ENCODE measurements around the gene KLK11.

Gene KLK11

GRCh38 chr19:51030631-51031030 is 4.2 kb upstream of the KLK11 start (continued):
- no peak for TF ChIP-seq ZFP30 (CRISPR knock-in tag; IDR thresholded peaks at IDR 0.05)
- TF ChIP-seq RARB (CRISPR knock-in tag; IDR thresholded peaks at IDR 0.05), result no peak
- no peak for TF ChIP-seq SNAI2 (CRISPR knock-in tag; IDR thresholded peaks at IDR 0.05)
- TF ChIP-seq ARNTL (CRISPR knock-in tag; IDR thresholded peaks at IDR 0.05; ENCODE audit: borderline replicate concordance, low read depth), result no peak
- no peak for TF ChIP-seq GLIS3 (CRISPR knock-in tag; IDR thresholded peaks at IDR 0.05)
- no peak for TF ChIP-seq ZNF70 (CRISPR knock-in tag; IDR thresholded peaks at IDR 0.05)
- TF ChIP-seq ZFP3 (CRISPR knock-in tag; IDR thresholded peaks at IDR 0.05), result no peak
- TF ChIP-seq CSDC2 (CRISPR knock-in tag; IDR thresholded peaks at IDR 0.05), result no peak

GRCh38 chr19:51029718-51030117 is 3.3 kb upstream of the KLK11 start:
- peak; percentile 41; the same call in 2 of the 3 replicates for ATAC-seq
- TF ChIP-seq ZNF70 (CRISPR knock-in tag; IDR thresholded peaks at IDR 0.05), result no peak
- no peak for TF ChIP-seq RARB (CRISPR knock-in tag; IDR thresholded peaks at IDR 0.05)
- no peak for TF ChIP-seq ZNF565 (CRISPR knock-in tag; conservative IDR thresholded peaks at IDR 0.05; ENCODE audit: low read depth)
- no peak for TF ChIP-seq ESRRG (CRISPR knock-in tag; IDR thresholded peaks at IDR 0.05)
- TF ChIP-seq PATZ1 (CRISPR knock-in tag; IDR thresholded peaks at IDR 0.05; ENCODE audit: borderline replicate concordance), result no peak
- TF ChIP-seq ZFP3 (CRISPR knock-in tag; IDR thresholded peaks at IDR 0.05), result no peak
- TF ChIP-seq TOX (CRISPR knock-in tag; IDR thresholded peaks at IDR 0.05; ENCODE audit: borderline replicate concordance), result no peak
- no peak for TF ChIP-seq PPARA (CRISPR knock-in tag; IDR thresholded peaks at IDR 0.05; ENCODE audit: borderline replicate concordance)
- no peak for TF ChIP-seq TCF4 (CRISPR knock-in tag; IDR thresholded peaks at IDR 0.05; ENCODE audit: borderline replicate concordance)
- no peak for TF ChIP-seq ARNTL (CRISPR knock-in tag; IDR thresholded peaks at IDR 0.05; ENCODE audit: borderline replicate concordance, low read depth)
- no peak for TF ChIP-seq ISL1 (CRISPR knock-in tag; IDR thresholded peaks at IDR 0.05)
- no peak for TF ChIP-seq ZNF8 (CRISPR knock-in tag; IDR thresholded peaks at IDR 0.05)
- no peak for TF ChIP-seq CREB5 (CRISPR knock-in tag; IDR thresholded peaks at IDR 0.05; ENCODE audit: low read depth)
- no peak for TF ChIP-seq CSRNP3 (CRISPR knock-in tag; IDR thresholded peaks at IDR 0.05)
- no peak for TF ChIP-seq ZC3H10 (CRISPR knock-in tag; IDR thresholded peaks at IDR 0.05)

- TF ChIP-seq GLIS3 (CRISPR knock-in tag; IDR thresholded peaks at IDR 0.05) (no peak), BACH2 (CRISPR knock-in tag; IDR thresholded peaks at IDR 0.05; ENCODE audit: borderline replicate concordance) (no peak), TSHZ2 (CRISPR knock-in tag; IDR thresholded peaks at IDR 0.05) (no peak), ZNF8 (CRISPR knock-in tag; IDR thresholded peaks at IDR 0.05) (no peak), ZFP3 (CRISPR knock-in tag; IDR thresholded peaks at IDR 0.05) (no peak), CSRNP3 (CRISPR knock-in tag; IDR thresholded peaks at IDR 0.05) (no peak), ISL1 (CRISPR knock-in tag; IDR thresholded peaks at IDR 0.05) (no peak)
- no peak for ATAC-seq
Measured at GRCh38 chr19:51027873-51028272, 1.5 kb upstream of the KLK11 start.
